NB4 (cell line): Measurements from ENCODE around the gene HSPB1.
"Not testable (repeated sequence)": the region's sequence is repeated elsewhere in the genome, so short reads cannot be mapped to it uniquely, and the experiment has no call there.

ENCODE experiments used
- POLR2A ChIP-seq: IDR thresholded peaks from 2 replicates; pipeline ENCODE4 v1.6.1; 2011; ENCODE audit warnings: mild to moderate bottlenecking; ENCODE audit not compliant: insufficient read length; ENCODE audit errors: extremely low read depth
- TF ChIP-seq, protein P1 (sequence below): IDR thresholded peaks from one replicate; pipeline ENCODE4 v1.5.1; 2012; ENCODE audit warnings: low read depth, low read length

DNA sequence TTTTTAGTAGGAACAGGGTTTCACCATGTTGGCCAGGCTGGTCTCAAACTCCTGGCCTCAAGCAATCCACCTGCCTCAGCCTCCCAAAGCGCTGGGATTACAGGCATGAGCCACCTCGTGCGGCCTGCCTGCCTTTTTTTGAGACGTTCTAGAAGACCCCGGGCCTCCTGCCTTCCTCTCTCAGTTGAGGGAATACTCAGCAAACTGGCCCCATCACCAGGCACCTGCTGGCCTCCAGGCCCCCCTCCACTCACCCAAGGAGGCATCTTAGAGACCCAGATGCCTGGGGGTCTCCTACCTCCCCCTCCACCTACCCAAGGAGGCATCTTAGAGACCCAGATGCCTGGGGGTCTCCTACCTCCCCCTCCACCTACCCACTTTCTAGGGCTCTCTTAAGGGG lies 9.6 kb upstream of the HSPB1 start:
- TF ChIP-seq, protein P1, sequence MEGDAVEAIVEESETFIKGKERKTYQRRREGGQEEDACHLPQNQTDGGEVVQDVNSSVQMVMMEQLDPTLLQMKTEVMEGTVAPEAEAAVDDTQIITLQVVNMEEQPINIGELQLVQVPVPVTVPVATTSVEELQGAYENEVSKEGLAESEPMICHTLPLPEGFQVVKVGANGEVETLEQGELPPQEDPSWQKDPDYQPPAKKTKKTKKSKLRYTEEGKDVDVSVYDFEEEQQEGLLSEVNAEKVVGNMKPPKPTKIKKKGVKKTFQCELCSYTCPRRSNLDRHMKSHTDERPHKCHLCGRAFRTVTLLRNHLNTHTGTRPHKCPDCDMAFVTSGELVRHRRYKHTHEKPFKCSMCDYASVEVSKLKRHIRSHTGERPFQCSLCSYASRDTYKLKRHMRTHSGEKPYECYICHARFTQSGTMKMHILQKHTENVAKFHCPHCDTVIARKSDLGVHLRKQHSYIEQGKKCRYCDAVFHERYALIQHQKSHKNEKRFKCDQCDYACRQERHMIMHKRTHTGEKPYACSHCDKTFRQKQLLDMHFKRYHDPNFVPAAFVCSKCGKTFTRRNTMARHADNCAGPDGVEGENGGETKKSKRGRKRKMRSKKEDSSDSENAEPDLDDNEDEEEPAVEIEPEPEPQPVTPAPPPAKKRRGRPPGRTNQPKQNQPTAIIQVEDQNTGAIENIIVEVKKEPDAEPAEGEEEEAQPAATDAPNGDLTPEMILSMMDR: not testable (repeated sequence)
- TF ChIP-seq POLR2A: not testable (repeated sequence)
